Measurements from ENCODE around the gene MAD1L1.

MAD1L1 gene

DNA sequence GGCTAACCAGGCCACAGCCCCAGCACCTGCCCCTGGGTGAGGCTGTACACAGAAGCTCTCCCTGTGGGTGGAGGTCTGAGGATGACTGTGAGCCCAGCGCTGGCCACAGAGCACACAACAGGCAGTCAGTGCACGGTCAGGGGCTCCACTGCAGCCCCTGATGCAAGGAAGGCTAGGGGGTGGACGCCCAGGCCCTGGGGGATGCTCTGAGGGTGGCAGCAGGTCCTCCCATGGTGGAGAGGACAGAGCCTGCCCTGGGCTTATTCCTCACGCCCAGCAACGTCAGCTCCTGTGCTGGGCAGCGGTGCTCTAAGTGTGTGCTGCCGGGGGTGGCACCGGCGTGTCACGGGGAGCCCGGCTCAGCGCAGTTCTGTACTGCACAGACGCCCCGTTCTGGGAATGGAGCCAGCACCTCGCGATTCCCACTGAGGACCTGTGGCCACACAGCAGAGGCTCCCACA lies 223.2 kb downstream of the MAD1L1 start:
- ATAC-seq (ENCODE audit: low read depth) (no peak), DNase-seq (ENCODE audit: low spot score) (peak; percentile 50)
- Histone ChIP-seq H3K4me3 (ENCODE audit: severe bottlenecking) (no peak overlapping the region), H3K27me3 (ENCODE audit: insufficient read depth, poor library complexity, severe bottlenecking) (no peaks in the 10 kb centered on the region), H3K9me3 (ENCODE audit: severe bottlenecking) (no peaks in the 10 kb centered on the region), H3K36me3 (ENCODE audit: low read depth) (no peaks in the 10 kb centered on the region), H3K4me1 (ENCODE audit: insufficient read depth, poor library complexity, severe bottlenecking) (no peaks in the 10 kb centered on the region), H3K27ac (ENCODE audit: poor library complexity, severe bottlenecking) (no peak overlapping the region)
- TF ChIP-seq, protein P1, sequence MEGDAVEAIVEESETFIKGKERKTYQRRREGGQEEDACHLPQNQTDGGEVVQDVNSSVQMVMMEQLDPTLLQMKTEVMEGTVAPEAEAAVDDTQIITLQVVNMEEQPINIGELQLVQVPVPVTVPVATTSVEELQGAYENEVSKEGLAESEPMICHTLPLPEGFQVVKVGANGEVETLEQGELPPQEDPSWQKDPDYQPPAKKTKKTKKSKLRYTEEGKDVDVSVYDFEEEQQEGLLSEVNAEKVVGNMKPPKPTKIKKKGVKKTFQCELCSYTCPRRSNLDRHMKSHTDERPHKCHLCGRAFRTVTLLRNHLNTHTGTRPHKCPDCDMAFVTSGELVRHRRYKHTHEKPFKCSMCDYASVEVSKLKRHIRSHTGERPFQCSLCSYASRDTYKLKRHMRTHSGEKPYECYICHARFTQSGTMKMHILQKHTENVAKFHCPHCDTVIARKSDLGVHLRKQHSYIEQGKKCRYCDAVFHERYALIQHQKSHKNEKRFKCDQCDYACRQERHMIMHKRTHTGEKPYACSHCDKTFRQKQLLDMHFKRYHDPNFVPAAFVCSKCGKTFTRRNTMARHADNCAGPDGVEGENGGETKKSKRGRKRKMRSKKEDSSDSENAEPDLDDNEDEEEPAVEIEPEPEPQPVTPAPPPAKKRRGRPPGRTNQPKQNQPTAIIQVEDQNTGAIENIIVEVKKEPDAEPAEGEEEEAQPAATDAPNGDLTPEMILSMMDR (IDR thresholded peaks at IDR 0.05; ENCODE audit: poor library complexity, severe bottlenecking): no peak

DNA sequence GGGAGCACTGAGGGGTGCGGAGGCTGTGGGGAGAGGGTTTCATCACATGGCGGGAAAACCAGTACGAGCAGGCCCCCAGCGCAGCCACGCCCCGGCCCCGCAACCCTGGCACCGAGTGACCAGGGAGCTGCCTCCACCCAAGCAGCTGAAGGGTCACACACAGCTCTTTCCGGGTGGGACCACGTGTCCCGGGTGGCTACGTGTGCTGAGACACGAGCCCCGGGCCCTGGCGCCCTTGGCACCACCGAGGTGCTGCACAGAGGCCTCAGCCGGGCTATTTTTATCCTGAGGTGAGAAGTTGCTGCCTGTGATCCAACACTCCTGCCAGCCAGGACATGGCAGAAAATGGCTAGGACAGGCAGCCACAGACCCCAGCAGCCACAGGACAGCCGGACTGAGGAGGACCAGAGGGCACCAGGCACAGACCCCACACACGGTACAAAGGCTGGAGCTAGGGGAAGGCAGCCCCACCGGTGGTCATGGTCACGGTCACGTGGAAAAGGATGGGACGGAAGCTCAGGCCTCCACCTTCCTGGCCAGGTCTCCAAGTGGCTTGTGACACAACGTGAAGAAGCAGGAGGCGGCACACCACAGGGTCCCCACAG lies 223.7 kb downstream of the MAD1L1 start:
- no peak for ATAC-seq (ENCODE audit: low read depth)
- H3K4me1 ChIP-seq (ENCODE audit: insufficient read depth, poor library complexity, severe bottlenecking): no peaks in the 10 kb centered on the region
- DNase-seq (ENCODE audit: low spot score): peak; percentile 57
- H3K9me3 ChIP-seq (ENCODE audit: severe bottlenecking): no peaks in the 10 kb centered on the region
- H3K27me3 ChIP-seq (ENCODE audit: insufficient read depth, poor library complexity, severe bottlenecking): no peaks in the 10 kb centered on the region
- TF ChIP-seq, protein P1 (IDR thresholded peaks at IDR 0.05; ENCODE audit: poor library complexity, severe bottlenecking): no peak
- no peaks in the 10 kb centered on the region for H3K36me3 ChIP-seq (ENCODE audit: low read depth)
- H3K27ac ChIP-seq (ENCODE audit: poor library complexity, severe bottlenecking): no peak overlapping the region
- no peak overlapping the region for H3K4me3 ChIP-seq (ENCODE audit: severe bottlenecking)

DNA sequence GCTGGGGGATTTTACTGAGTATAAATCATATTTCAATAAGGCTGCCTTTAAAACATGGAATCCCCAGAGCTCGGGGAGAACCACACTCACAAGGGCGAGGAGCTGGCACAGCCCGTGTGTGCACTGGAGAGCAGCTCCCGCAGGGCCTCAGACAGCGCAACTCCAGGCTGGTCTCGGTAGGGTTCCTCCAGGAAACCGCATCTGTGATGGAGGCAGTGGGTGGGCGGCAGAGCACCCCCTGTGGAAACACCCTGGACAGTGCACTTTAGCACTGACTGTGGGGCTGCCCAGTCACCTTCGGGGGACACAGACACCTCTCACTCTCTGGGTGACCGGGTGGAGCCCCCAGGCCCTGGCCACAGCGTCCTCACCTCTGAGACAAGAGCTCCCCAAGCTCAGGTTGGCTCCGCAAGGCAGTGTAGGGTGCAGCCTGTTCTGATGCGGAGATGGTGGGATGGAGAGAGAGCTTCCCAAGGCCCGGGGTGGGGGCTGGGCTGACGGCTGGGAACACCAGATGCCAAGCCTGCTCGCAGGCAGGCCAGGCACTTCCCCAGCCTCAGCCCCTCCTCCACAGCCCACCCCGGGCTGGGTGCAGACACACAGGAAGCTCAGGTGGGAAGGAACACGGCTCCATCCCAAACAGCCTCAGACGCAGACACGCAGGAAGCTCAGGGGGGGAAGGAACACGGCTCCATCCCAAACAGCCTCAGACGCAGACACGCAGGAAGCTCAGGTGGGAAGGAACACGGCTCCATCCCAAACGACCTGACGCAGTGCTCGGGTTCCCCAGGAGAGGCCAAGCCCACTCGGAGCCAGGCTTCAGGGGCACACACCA lies 224.4 kb downstream of the MAD1L1 start:
- no peaks in the 10 kb centered on the region for H3K36me3 ChIP-seq (ENCODE audit: low read depth)
- H3K4me3 ChIP-seq (ENCODE audit: severe bottlenecking): no peak overlapping the region
- H3K9me3 ChIP-seq (ENCODE audit: severe bottlenecking): no peaks in the 10 kb centered on the region
- H3K27me3 ChIP-seq (ENCODE audit: insufficient read depth, poor library complexity, severe bottlenecking): no peaks in the 10 kb centered on the region
- no peak for ATAC-seq (ENCODE audit: low read depth)
- DNase-seq (ENCODE audit: low spot score): peak; percentile 35
- no peak overlapping the region for H3K27ac ChIP-seq (ENCODE audit: poor library complexity, severe bottlenecking)
- H3K4me1 ChIP-seq (ENCODE audit: insufficient read depth, poor library complexity, severe bottlenecking): no peaks in the 10 kb centered on the region
- TF ChIP-seq, protein P1 (IDR thresholded peaks at IDR 0.05; ENCODE audit: poor library complexity, severe bottlenecking): no peak

DNA sequence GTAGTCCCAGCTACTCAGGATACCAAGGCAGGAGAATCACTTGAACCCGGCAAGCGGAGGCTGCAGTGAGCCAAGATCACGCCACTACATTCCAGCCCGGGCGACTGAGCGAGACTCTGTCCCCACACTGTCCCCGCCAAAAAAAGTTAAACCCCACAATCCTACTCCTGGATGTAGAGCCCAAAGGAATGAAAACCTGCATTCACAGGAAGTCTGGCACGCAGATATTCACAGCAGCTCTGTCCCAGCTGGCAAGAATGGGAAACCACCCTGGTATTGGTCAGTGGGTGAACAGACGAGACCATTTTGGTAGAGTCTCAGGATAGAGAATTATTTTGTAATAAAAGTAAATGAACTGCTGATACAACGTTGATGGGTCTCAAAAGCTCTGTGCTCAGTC lies 225.2 kb downstream of the MAD1L1 start:
- DNase-seq (ENCODE audit: low spot score) (no peak), ATAC-seq (ENCODE audit: low read depth) (no peak)
- TF ChIP-seq, protein P1 (IDR thresholded peaks at IDR 0.05; ENCODE audit: poor library complexity, severe bottlenecking): no peak
- no peak overlapping the region for H3K4me3 ChIP-seq (ENCODE audit: severe bottlenecking)
- H3K27ac ChIP-seq (ENCODE audit: poor library complexity, severe bottlenecking): no peak overlapping the region
- H3K9me3 ChIP-seq (ENCODE audit: severe bottlenecking): no peaks in the 10 kb centered on the region
- H3K36me3 ChIP-seq (ENCODE audit: low read depth): no peaks in the 10 kb centered on the region
- no peaks in the 10 kb centered on the region for H3K27me3 ChIP-seq (ENCODE audit: insufficient read depth, poor library complexity, severe bottlenecking)
- H3K4me1 ChIP-seq (ENCODE audit: insufficient read depth, poor library complexity, severe bottlenecking): no peaks in the 10 kb centered on the region

Measured in RWPE2 (cell line).